GM10266 (cell line): ENCODE data around the gene PTGDS.

Source experiments
- DNase-seq: peaks from one replicate; pipeline ENCODE4 v3.0.0; 2012; ENCODE audit errors: extremely low spot score
- CTCF ChIP-seq: IDR thresholded peaks from 2 replicates; pipeline ENCODE4 v1.5.1; 2012; ENCODE audit warnings: mild to moderate bottlenecking, low read depth; ENCODE audit not compliant: control insufficient read depth, insufficient read depth; ENCODE audit errors: missing control alignments

PTGDS gene

GRCh38 chr9:137028263-137029057, 51.2 kb downstream of the PTGDS start:
- TF ChIP-seq CTCF: peak; percentile 67
- DNase-seq: peak; percentile 88

DNA sequence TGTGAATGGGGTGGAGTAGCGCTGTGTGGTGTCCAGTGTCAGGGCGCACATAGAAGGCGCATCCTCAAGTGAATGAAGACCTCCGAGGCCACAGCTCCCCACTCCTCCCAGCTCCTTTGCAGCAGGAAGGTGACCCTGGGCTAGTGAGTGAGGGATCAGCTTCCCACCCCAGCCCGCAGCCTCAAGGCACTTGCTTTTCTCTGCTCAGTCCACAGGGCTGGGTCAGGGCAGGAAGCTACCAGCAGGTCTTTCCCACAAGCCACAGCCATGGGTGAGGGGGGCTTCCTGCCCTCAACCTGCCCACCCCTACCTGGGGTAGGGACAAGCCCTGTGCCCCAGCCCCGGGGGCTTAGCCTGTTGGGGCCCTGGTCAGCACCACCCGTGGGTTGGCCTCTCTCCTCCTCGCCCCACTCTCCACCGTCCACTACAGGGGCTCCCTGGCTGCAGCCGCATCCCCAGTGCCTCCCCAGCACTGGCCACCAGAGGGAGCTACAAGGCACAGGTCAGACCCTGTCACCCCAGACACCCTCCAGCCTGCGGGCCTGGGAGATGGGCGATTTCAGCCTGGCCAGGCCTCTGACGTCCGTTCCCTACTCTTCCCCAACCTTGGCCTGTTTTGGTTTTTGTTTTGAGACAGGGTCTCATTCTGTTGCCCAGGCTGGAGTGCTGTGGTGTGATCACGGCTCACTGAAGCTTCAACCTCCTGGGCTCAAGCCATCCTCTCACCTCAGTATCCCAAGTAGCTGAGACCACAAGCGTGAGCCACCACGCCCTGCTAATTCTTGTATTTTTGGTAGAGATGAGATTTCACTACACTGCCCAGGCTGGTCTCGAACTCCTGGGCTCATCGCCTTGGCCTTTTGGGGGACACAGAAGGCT, 52.0 kb downstream of the PTGDS start:
- peak; percentile 87 for DNase-seq
- TF ChIP-seq CTCF: peak; percentile 97

DNA sequence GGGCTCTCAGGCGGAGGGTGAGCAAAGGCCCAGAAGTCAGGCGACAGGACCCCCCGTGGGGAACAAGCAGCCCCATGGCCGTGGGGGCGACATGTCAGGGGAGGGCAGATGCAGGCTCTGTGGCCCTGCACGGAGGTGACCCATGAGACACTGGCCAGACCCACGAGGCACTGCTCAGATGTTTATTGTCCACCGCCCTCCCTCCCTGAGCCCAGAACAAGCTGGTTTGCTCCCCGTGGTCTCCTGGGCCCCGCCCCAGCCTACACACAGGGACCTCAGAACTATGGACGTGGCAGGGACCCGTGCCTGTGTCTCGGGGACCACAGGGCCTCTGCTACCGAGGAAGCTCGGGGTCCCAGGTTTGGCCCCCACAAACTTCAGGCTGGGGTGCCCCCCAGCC, 52.7 kb downstream of the PTGDS start:
- no peak for TF ChIP-seq CTCF
- no peak for DNase-seq

DNA sequence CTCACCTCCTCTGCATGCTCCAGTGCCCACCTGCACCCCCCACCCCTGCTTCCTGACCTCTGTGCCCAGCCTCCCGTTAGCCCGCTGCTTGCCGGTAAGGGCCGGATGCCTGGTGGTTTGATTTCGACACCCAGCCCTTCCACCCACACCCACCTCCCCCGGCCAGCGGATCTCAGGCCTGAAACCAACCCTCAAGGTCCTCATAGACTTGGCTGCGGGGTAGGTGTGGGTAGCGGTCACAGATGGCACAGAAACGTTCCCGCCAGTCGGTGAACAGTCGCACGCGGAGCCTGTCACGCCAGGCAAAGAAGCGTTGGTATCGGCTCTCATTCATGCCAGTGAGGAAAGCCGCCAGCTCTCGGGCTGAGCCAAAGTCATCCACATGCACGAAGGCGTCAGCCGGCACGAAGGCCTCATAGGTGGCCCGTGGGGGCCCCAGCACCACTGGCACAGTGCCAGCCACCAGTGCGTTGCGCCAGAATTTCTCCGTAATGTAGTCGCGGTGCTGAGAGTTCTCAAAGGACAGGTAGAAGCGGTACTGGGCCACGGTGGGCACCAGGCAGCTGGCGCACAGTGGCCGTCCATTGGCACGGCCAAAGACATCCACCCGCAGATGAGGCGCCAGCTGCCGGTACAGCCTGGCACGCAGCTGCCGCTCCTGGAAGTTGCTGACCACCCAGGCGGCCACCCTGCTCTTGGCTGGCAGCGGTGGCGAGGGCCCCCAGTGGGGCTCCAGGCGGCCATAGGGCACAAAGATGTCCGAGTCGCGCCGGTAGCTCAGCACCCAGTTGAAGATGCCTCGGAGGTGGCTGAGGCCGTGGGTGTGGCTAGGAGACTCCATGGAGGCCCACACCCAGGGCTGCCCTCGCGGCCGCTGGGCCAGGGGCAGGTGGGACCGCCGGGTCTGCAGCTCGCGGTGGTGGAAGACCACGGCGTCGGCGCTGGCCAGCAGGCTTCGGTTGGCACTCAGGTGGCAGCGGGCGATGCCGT, 53.5 kb downstream of the PTGDS start:
- TF ChIP-seq CTCF: no peak
- DNase-seq: no peak
